Pancreas (tissue), 10 donors: ENCODE results near the gene LRFN3. TPM values are rescaled to one million over a fixed set of nuclear protein-coding genes. Genes with fewer than 3 reads are reported as not detected.

ENCODE experiments used
- ATAC-seq, 4 donors: fragments of 200-7000 bp; cut with Tn5 transposase; one replicate each; pipeline versions ENCODE4 v1.8.0 to v1.9.1; 2020; ENCODE audit warnings: mild to moderate bottlenecking in 4 of 4, moderate library complexity in 4 of 4
- DNase-seq, 6 donors: peaks; one replicate each; pipeline ENCODE4 v3.0.0-alpha.2; 2020
- FAIRE-seq: peaks from 2 replicates; lab custom pipeline; 2012; peaks lifted over from hg19 to GRCh38; lab: Jason Lieb, UNC
- H3K27ac ChIP-seq, 4 donors: fragments of 200-600 bp; sonication (generic); 1 replicate in 3 of 4; 2 replicates in 1 of 4; pipeline versions ENCODE4 v1.5.0 to v1.8.0; 2020
- H3K27me3 ChIP-seq, 4 donors: fragments of 200-600 bp; one replicate each; pipeline ENCODE4 v1.8.0; 2021
- H3K36me3 ChIP-seq, 3 donors: fragments of 200-600 bp; sonication (generic) in 1 of 3; one replicate each; pipeline versions ENCODE4 v1.5.0 to v1.8.0; 2020 to 2021
- H3K4me1 ChIP-seq, 3 donors: fragments of 200-600 bp; one replicate each; pipeline ENCODE4 v1.8.0; 2021
- H3K4me3 ChIP-seq, 4 donors: fragments of 200-600 bp; sonication (generic) in 2 of 4; one replicate each; pipeline versions ENCODE4 v1.5.0 to v1.8.0; 2020 to 2021
- H3K9me3 ChIP-seq, 4 donors: fragments of 200-600 bp; one replicate each; pipeline ENCODE4 v1.8.0; 2021
- CTCF ChIP-seq, 4 donors: fragments of 200-600 bp; sonication (generic) in 3 of 4; IDR thresholded peaks; one replicate each; pipeline versions ENCODE4 v1.5.0 to v1.8.0; 2021; ENCODE audit warnings: antibody characterized with exemption in 4 of 4
- WGBS, 2 donors: extraction: QIAGEN DNeasy Blood & Tissue Kit; methylation state at CpG; one replicate each; pipeline ENCODE4 v1.1.7; 2013; 5-methylcytosine and 5-hydroxymethylcytosine counted together
- intact Hi-C, 3 donors: fragments of 100-400 bp; cut with DNase I; formaldehyde crosslinking; loops; one replicate each; pipeline versions ENCODE4 v1.11.1 to v1.14.2; 2022
- polyA plus RNA-seq, 2 donors: library from polyadenylated mRNA; stranded (reverse); fragments of 200-250 nt; gene quantifications; one replicate each; pipeline ENCODE4 v1.2.3, GENCODE V29; 2013
- total RNA-seq, 6 donors: library from RNA; stranded (reverse); fragmentation: NEBNext Ultra II Directional in 4 of 6; extraction: Animal tissue kit (Norgen Biotek cat#: 25700) in 4 of 6; gene quantifications; one replicate each; pipeline versions ENCODE4 v1.2.1 to v1.2.4, GENCODE V29; 2021 to 2023
- donor health status: healthy with polysubstance abuse.
- donor health status: DM: no; HTN: no; CAD: no; lungs with moderate emphysema.
- donor health status: DM: no; HTN: no; CAD: no.
- donor health status: control.
- donor health status: control.
- donor health status: Bipolar disorder and iron deficiency.
- donor health status: DM: yes; HTN: yes; CAD: no.
- donor health status: DM: no; HTN: no; CAD: no.
- donor health status: DM: no; HTN: no; CAD: no.
- donor health status: DM: yes; HTN: yes; CAD: no.

The LRFN3 gene
- total and polyA plus RNA-seq, 8 donors = 4.9 to 9.8 (median 6.9) TPM

GRCh38 chr19:35990771-35991730 lies 54.9 kb downstream of the LRFN3 start:
- FAIRE-seq (no peak), ATAC-seq (no peak), DNase-seq (no peak)
- TF ChIP-seq CTCF (IDR thresholded peaks at IDR 0.05) = no peak
- intact Hi-C loops = no loop called here
- Histone ChIP-seq H3K36me3 (no peaks in the 10 kb centered on the region), H3K9me3 (no peaks in the 10 kb centered on the region), H3K27me3 (peaks cover 0 to 3% (median 0%) of the 10 kb centered on the region in 4 donors), H3K27ac (no peak overlapping the region), H3K4me1 (peaks cover 0 to 2% (median 0%) of the 10 kb centered on the region in 3 donors), H3K4me3 (no peak overlapping the region)
- WGBS, 2 donors = 69 to 82% methylated on average over 10 of the region's 10 CpGs

GRCh38 chr19:35991731-35992450 lies 55.7 kb downstream of the LRFN3 start:
- DNase-seq (no peak), ATAC-seq (no peak), FAIRE-seq (no peak)
- H3K4me1 ChIP-seq = peaks cover 0 to 10% (median 0%) of the 10 kb centered on the region in 3 donors
- H3K27ac ChIP-seq = no peak overlapping the region
- H3K36me3 ChIP-seq = no peaks in the 10 kb centered on the region
- H3K9me3 ChIP-seq = no peaks in the 10 kb centered on the region
- TF ChIP-seq CTCF (IDR thresholded peaks at IDR 0.05) = no peak
- 74 to 76% methylated on average over 7 of the region's 7 CpGs for WGBS, 2 donors
- no peak overlapping the region for H3K4me3 ChIP-seq
- intact Hi-C loops = no loop called here
- H3K27me3 ChIP-seq = no peaks in the 10 kb centered on the region

GRCh38 chr19:35992907-35993765 lies 57.0 kb downstream of the LRFN3 start:
- FAIRE-seq (no peak), DNase-seq (no peak), ATAC-seq (no peak)
- no peaks in the 10 kb centered on the region for H3K9me3 ChIP-seq
- TF ChIP-seq CTCF (IDR thresholded peaks at IDR 0.05) = no peak
- intact Hi-C loops = no loop called here
- no peaks in the 10 kb centered on the region for H3K36me3 ChIP-seq
- peaks cover 0 to 11% (median 0%) of the 10 kb centered on the region in 3 donors for H3K4me1 ChIP-seq
- no peak overlapping the region for H3K4me3 ChIP-seq
- no peak overlapping the region for H3K27ac ChIP-seq
- WGBS, 2 donors = 89 to 93% methylated on average over 8 of the region's 8 CpGs
- no peaks in the 10 kb centered on the region for H3K27me3 ChIP-seq

GRCh38 chr19:35993923-35994598 lies 57.9 kb downstream of the LRFN3 start:
- intact Hi-C loops = no loop called here
- Histone ChIP-seq H3K27me3 (no peaks in the 10 kb centered on the region), H3K9me3 (no peaks in the 10 kb centered on the region), H3K4me1 (peaks cover 0 to 11% (median 2%) of the 10 kb centered on the region in 3 donors), H3K4me3 (peak overlapping the region; percentile 71 to 99 (median 80)), H3K27ac (no peak overlapping the region), H3K36me3 (no peaks in the 10 kb centered on the region)
- no peak for FAIRE-seq
- peak in 3 of 6 donors; percentile 38 to 78 (median 49) for DNase-seq
- no peak for TF ChIP-seq CTCF (IDR thresholded peaks at IDR 0.05)
- peak in 1 of 4 donors; percentile 2 for ATAC-seq
- WGBS, 2 donors = 38 to 43% methylated on average over 49 of the region's 49 CpGs
